LNCAP (cell line): Measurements from ENCODE around the gene G6PC2.

Experiments
- CTCF ChIP-seq: fragments of 450-650 bp; IDR thresholded peaks from 2 replicates; pipeline ENCODE4 v1.5.1; 2017; ENCODE audit warnings: mild to moderate bottlenecking

The G6PC2 gene

GRCh38 chr2:168901003-168901402, at the start of gene G6PC2:
TSS of gene G6PC2 (plus strand) at chr2:168901291. CDS start at chr2:168901332, 41 bp downstream.
- no peak for TF ChIP-seq CTCF

- no peak for TF ChIP-seq CTCF
These were observed 49.3 kb upstream of the G6PC2 start for GRCh38 chr2:168851674-168852320.

GRCh38 chr2:168852481-168852880, 48.6 kb upstream of the G6PC2 start:
- no peak for TF ChIP-seq CTCF

GRCh38 chr2:168853471-168853870, 47.6 kb upstream of the G6PC2 start:
- TF ChIP-seq CTCF: no peak

- TF ChIP-seq CTCF: no peak
These were observed 46.4 kb upstream of the G6PC2 start for GRCh38 chr2:168854651-168855050.

- TF ChIP-seq CTCF: no peak
These were observed 45.5 kb upstream of the G6PC2 start for GRCh38 chr2:168855601-168856000.

- TF ChIP-seq CTCF: no peak
These were observed 42.9 kb upstream of the G6PC2 start for GRCh38 chr2:168858146-168858545.
